ENCODE data around the gene TCEAL7.
"Not testable (repeated sequence)": the region's sequence is repeated elsewhere in the genome, so short reads cannot be mapped to it uniquely, and the experiment has no call there.

The TCEAL7 gene

DNA sequence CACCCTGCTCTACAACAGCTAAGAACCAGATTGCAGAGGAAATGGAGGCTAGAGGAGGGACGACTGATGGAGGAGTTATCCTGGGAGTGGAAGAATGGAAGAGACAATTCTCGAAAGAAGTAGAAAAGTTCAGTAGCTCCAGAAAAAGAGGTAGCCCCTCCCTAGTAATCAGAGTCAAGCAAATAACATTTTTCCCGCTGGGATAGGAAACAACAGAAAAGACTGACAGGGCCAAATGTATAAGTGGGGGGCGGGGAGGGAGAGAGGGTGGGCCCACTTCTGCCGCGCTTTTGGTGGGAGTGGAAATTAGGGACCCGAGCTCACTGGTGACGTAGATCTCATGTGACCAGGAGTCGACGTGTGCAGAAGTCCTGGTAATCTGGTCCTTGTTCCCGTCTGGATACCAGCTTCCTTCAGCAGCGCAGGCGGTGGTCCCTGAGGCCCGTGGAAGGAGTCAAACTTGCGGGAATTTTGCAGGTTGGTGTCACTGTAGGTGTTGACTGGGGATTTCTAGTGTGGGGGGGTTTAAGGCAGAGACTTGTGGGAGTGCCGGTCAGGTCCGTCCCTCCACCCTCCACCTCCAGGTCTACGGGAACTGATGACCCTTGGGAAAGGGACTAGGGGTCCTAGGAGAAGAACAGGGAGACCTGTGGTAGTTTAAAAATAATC, 26.2 kb downstream of the TCEAL7 start, which contains the start of gene TCEAL9:
TSS of gene TCEAL9 (plus strand) at position 377 of the 669 bp plus-strand sequence. CDS start 1,179 bp downstream, outside the sequence.
- Histone ChIP-seq H3K36me3 (ENCODE audit: control insufficient read depth, insufficient read depth, low read length) (no peaks in the 10 kb centered on the region), H3K4me1 (ENCODE audit: control insufficient read depth, insufficient read depth, low read length) (no peaks in the 10 kb centered on the region), H3K4me3 (ENCODE audit: low read length) (peak within 1 kb of the TSS; percentile 64), H3K9ac (ENCODE audit: low read length) (peak within 1 kb of the TSS; percentile 54), H3K27me3 (ENCODE audit: control insufficient read depth, insufficient read depth, low read length) (no peaks in the 10 kb centered on the region), H3K27ac (ENCODE audit: low read depth, low read length) (peak within 1 kb of the TSS; percentile 81)

GRCh38 chrX:103356858-103357257, 26.8 kb downstream of the TCEAL7 start:
- Histone ChIP-seq H3K27me3 (ENCODE audit: control insufficient read depth, insufficient read depth, low read length) (no peaks in the 10 kb centered on the region), H3K27ac (ENCODE audit: low read depth, low read length) (peak overlapping the region; percentile 81), H3K36me3 (ENCODE audit: control insufficient read depth, insufficient read depth, low read length) (no peaks in the 10 kb centered on the region), H3K4me3 (ENCODE audit: low read length) (peak overlapping the region; percentile 64), H3K9ac (ENCODE audit: low read length) (peak overlapping the region; percentile 54), H3K4me1 (ENCODE audit: control insufficient read depth, insufficient read depth, low read length) (no peaks in the 10 kb centered on the region)

DNA sequence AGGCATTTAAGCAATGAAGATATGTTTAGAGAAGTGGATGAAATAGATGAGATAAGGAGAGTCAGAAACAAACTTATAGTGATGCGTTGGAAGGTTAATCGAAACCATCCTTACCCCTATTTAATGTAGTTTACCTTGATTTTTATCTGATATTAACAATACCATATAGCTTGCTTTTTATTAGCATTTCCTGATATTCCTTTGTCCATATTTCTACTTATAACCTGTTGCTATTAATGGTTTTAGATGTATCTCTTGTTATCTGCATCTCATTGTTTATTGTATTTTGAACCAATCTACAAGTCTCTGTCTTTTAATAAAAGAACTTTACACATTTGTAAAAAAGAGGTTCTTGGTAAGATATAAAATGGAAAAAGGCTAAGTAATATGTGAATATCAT, 27.8 kb downstream of the TCEAL7 start:
- Histone ChIP-seq H3K27me3 (ENCODE audit: control insufficient read depth, insufficient read depth, low read length) (no peaks in the 10 kb centered on the region), H3K36me3 (ENCODE audit: control insufficient read depth, insufficient read depth, low read length) (no peaks in the 10 kb centered on the region), H3K27ac (ENCODE audit: low read depth, low read length) (no peak overlapping the region), H3K4me3 (ENCODE audit: low read length) (no peak overlapping the region), H3K4me1 (ENCODE audit: control insufficient read depth, insufficient read depth, low read length) (no peaks in the 10 kb centered on the region), H3K9ac (ENCODE audit: low read length) (no peak overlapping the region)

GRCh38 chrX:103359605-103360004, 29.6 kb downstream of the TCEAL7 start:
- H3K27ac ChIP-seq (ENCODE audit: low read depth, low read length); H3K9ac ChIP-seq (ENCODE audit: low read length); H3K36me3 ChIP-seq (ENCODE audit: control insufficient read depth, insufficient read depth, low read length); H3K4me1 ChIP-seq (ENCODE audit: control insufficient read depth, insufficient read depth, low read length); H3K27me3 ChIP-seq (ENCODE audit: control insufficient read depth, insufficient read depth, low read length); H3K4me3 ChIP-seq (ENCODE audit: low read length): not testable (repeated sequence)

DNA sequence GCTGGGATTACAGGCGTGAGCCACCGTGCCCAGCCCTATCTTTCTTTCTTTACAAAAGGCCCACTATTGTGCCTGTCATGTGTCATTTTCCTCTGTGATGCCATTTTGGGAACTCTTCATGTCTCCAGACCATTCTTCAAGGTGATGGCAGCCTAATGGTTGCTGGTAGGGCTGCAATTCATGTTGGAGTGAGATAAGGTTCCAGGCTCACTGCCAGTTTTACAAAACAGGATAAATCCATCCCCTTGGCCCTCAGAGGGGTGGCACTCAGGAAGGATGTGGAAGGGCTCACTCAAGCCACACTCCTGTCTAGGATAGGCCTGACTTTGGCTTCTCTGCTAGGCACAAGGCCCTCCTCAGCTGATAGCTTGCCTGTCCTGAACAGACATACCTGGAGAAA, 30.1 kb downstream of the TCEAL7 start:
- Histone ChIP-seq H3K27me3 (ENCODE audit: control insufficient read depth, insufficient read depth, low read length) (no peaks in the 10 kb centered on the region), H3K4me1 (ENCODE audit: control insufficient read depth, insufficient read depth, low read length) (no peaks in the 10 kb centered on the region), H3K27ac (ENCODE audit: low read depth, low read length) (no peak overlapping the region), H3K4me3 (ENCODE audit: low read length) (no peak overlapping the region), H3K9ac (ENCODE audit: low read length) (no peak overlapping the region), H3K36me3 (ENCODE audit: control insufficient read depth, insufficient read depth, low read length) (no peaks in the 10 kb centered on the region)

DNA sequence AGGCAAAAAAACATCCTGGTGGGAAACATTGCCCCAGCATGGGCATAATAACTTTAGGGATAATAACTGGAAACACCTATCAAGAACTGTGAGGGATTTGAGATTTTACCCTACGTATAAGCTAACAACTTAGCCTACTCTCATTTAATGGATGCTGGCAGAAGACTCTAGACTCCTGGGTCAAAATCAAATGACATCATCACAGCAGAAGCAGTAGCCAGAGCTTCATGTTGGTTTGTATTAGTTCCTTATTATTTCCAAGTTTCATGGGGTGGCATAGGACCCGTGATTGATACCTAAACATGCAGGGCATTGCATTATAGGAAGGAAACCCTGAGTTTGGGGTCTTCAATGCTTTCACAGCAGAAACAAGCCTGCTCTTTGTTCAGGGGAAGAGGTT, 30.9 kb downstream of the TCEAL7 start:
- H3K27ac ChIP-seq (ENCODE audit: low read depth, low read length): no peak overlapping the region
- H3K27me3 ChIP-seq (ENCODE audit: control insufficient read depth, insufficient read depth, low read length): no peaks in the 10 kb centered on the region
- no peaks in the 10 kb centered on the region for H3K4me1 ChIP-seq (ENCODE audit: control insufficient read depth, insufficient read depth, low read length)
- H3K9ac ChIP-seq (ENCODE audit: low read length): no peak overlapping the region
- H3K4me3 ChIP-seq (ENCODE audit: low read length): no peak overlapping the region
- H3K36me3 ChIP-seq (ENCODE audit: control insufficient read depth, insufficient read depth, low read length): no peaks in the 10 kb centered on the region

- H3K36me3 ChIP-seq (ENCODE audit: control insufficient read depth, insufficient read depth, low read length): no peaks in the 10 kb centered on the region
- no peak overlapping the region for H3K4me3 ChIP-seq (ENCODE audit: low read length)
- H3K27me3 ChIP-seq (ENCODE audit: control insufficient read depth, insufficient read depth, low read length): no peaks in the 10 kb centered on the region
- H3K9ac ChIP-seq (ENCODE audit: low read length): no peak overlapping the region
- H3K27ac ChIP-seq (ENCODE audit: low read depth, low read length): no peak overlapping the region
- H3K4me1 ChIP-seq (ENCODE audit: control insufficient read depth, insufficient read depth, low read length): no peaks in the 10 kb centered on the region
Observed at GRCh38 chrX:103361798-103362197, 31.8 kb downstream of the TCEAL7 start.

DNA sequence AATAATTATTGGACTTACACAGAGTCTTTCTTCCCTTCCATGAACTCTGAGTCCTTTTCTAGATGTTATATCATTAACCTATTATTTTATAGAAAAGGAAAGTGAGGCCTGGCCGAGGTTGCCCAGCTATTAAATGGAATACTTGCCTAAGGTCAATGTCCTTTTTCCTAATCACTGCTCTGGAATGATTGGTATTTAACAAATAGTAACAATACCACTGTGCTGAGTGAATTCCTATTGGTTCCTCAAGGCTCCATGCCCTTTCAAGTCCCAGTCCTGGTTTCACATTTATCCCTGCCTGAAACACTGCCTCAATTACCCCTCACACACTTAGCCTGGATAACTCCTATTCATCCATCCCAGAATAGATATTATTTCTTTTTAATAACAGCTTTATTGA, 32.4 kb downstream of the TCEAL7 start:
- Histone ChIP-seq H3K36me3 (ENCODE audit: control insufficient read depth, insufficient read depth, low read length) (no peaks in the 10 kb centered on the region), H3K4me1 (ENCODE audit: control insufficient read depth, insufficient read depth, low read length) (no peaks in the 10 kb centered on the region), H3K27me3 (ENCODE audit: control insufficient read depth, insufficient read depth, low read length) (no peaks in the 10 kb centered on the region), H3K4me3 (ENCODE audit: low read length) (no peak overlapping the region), H3K27ac (ENCODE audit: low read depth, low read length) (no peak overlapping the region), H3K9ac (ENCODE audit: low read length) (no peak overlapping the region)

DNA sequence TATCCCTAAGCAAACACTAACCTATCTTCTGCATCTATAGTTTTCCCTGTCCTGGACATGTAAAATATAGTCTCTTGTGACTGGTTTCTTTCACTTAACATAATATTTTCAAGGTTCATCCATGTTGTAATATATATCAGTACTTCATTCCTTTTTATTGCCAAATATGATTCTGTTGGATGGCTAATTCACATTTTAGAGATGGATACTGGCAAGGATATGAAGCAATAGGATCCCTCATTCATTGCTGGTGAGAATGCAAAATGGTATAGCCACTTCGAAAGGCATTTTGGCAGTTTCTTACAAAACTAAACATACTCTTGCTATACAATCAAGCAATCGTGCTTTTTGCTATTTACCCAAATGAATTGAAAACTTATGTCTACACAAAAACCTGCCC, 33.0 kb downstream of the TCEAL7 start:
- Histone ChIP-seq H3K36me3 (ENCODE audit: control insufficient read depth, insufficient read depth, low read length) (no peaks in the 10 kb centered on the region), H3K9ac (ENCODE audit: low read length) (no peak overlapping the region), H3K27ac (ENCODE audit: low read depth, low read length) (no peak overlapping the region), H3K4me3 (ENCODE audit: low read length) (no peak overlapping the region), H3K4me1 (ENCODE audit: control insufficient read depth, insufficient read depth, low read length) (no peaks in the 10 kb centered on the region), H3K27me3 (ENCODE audit: control insufficient read depth, insufficient read depth, low read length) (no peaks in the 10 kb centered on the region)

GRCh38 chrX:103367502-103367901, 37.5 kb downstream of the TCEAL7 start:
- no peaks in the 10 kb centered on the region for H3K27me3 ChIP-seq (ENCODE audit: control insufficient read depth, insufficient read depth, low read length)
- H3K4me3 ChIP-seq (ENCODE audit: low read length): no peak overlapping the region
- no peak overlapping the region for H3K27ac ChIP-seq (ENCODE audit: low read depth, low read length)
- no peak overlapping the region for H3K9ac ChIP-seq (ENCODE audit: low read length)
- H3K36me3 ChIP-seq (ENCODE audit: control insufficient read depth, insufficient read depth, low read length): no peaks in the 10 kb centered on the region
- H3K4me1 ChIP-seq (ENCODE audit: control insufficient read depth, insufficient read depth, low read length): no peaks in the 10 kb centered on the region

DNA sequence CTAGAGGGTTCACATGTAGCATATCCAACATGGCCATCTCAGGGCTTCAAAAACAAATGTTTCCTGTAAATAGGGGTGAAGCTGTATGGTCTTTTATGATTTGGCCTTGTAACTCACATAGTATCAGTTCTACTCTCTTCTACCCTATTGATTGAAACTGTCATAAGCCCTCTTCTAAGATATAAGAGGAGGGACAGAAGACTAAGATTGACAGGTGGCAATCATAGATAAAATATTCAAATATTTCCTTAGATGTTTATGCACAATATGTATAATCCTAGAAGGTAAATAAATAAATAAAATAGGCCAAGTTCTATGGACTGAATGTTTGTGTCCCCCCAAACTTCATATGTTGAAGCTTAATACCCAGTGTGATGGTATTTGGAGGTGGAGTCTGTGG, 39.4 kb downstream of the TCEAL7 start:
- no peaks in the 10 kb centered on the region for H3K27me3 ChIP-seq (ENCODE audit: control insufficient read depth, insufficient read depth, low read length)
- H3K4me1 ChIP-seq (ENCODE audit: control insufficient read depth, insufficient read depth, low read length): no peaks in the 10 kb centered on the region
- H3K36me3 ChIP-seq (ENCODE audit: control insufficient read depth, insufficient read depth, low read length): no peaks in the 10 kb centered on the region
- no peak overlapping the region for H3K9ac ChIP-seq (ENCODE audit: low read length)
- H3K27ac ChIP-seq (ENCODE audit: low read depth, low read length): no peak overlapping the region
- no peak overlapping the region for H3K4me3 ChIP-seq (ENCODE audit: low read length)

DNA sequence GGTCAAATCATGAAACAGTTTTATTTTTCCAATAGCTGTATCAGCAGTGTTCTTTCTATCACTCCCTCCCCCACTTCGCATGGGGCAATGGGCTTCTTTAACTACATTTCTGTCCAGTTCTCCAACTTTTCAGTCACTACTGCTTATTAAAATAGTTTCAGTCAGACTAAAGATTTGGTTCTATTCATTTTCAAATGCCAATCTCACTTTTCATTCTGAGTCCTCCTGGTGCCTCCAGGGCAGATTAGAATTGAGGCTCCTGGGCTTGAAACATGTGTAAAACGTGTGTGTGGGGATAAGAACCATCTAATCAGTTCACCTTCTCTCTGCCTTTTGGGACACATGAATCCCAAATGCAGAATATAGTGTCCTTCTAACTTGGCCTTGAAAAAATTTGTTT, 42.8 kb downstream of the TCEAL7 start:
- no peak overlapping the region for H3K9ac ChIP-seq (ENCODE audit: low read length)
- H3K27me3 ChIP-seq (ENCODE audit: control insufficient read depth, insufficient read depth, low read length): peaks cover 4% of the 10 kb centered on the region
- no peak overlapping the region for H3K27ac ChIP-seq (ENCODE audit: low read depth, low read length)
- no peaks in the 10 kb centered on the region for H3K4me1 ChIP-seq (ENCODE audit: control insufficient read depth, insufficient read depth, low read length)
- no peak overlapping the region for H3K4me3 ChIP-seq (ENCODE audit: low read length)
- H3K36me3 ChIP-seq (ENCODE audit: control insufficient read depth, insufficient read depth, low read length): no peaks in the 10 kb centered on the region

DNA sequence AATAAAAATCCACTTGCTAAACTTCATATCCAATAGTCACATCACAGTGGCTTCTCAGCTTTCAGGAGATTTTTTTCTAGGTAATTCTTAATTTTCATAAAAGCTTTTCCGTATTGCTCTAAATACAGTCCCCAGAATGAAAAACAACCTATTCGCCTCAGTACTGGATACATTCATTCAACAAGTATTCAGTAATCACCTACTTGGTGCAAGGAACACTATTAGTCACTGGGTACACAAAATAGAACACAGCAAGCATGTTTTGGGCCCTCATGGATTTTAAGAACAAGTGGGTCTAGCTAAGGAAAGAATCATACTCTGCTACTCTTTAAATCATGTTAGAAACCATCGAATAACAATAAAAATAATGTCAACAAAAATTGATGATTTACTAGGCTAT, 43.5 kb downstream of the TCEAL7 start:
- H3K27ac ChIP-seq (ENCODE audit: low read depth, low read length): no peak overlapping the region
- no peaks in the 10 kb centered on the region for H3K4me1 ChIP-seq (ENCODE audit: control insufficient read depth, insufficient read depth, low read length)
- no peak overlapping the region for H3K4me3 ChIP-seq (ENCODE audit: low read length)
- H3K27me3 ChIP-seq (ENCODE audit: control insufficient read depth, insufficient read depth, low read length): peaks cover 4% of the 10 kb centered on the region
- no peaks in the 10 kb centered on the region for H3K36me3 ChIP-seq (ENCODE audit: control insufficient read depth, insufficient read depth, low read length)
- H3K9ac ChIP-seq (ENCODE audit: low read length): no peak overlapping the region

Data from rectal smooth muscle tissue (tissue), 1 donor.